Testis (tissue), 2 donors: ENCODE data around the gene PXDC1.
"Not testable (repeated sequence)": the region's sequence is repeated elsewhere in the genome, so short reads cannot be mapped to it uniquely, and the experiment has no call there.

Source experiments
- CTCF ChIP-seq, 3 experiments: fragments of 450-650 bp in 2 of 3; fragments of 200-600 bp in 1 of 3; sonication (generic) in 1 of 3; IDR thresholded peaks; one replicate each; pipeline ENCODE4 v1.5.1; 2016 to 2019; ENCODE audit warnings: antibody characterized with exemption in 3 of 3, mild to moderate bottlenecking in 2 of 3, moderate library complexity in 1 of 3
- POLR2A ChIP-seq: fragments of 450-650 bp; IDR thresholded peaks from one replicate; pipeline ENCODE4 v1.6.1; 2017; ENCODE audit warnings: antibody characterized with exemption, mild to moderate bottlenecking, moderate library complexity

DNA sequence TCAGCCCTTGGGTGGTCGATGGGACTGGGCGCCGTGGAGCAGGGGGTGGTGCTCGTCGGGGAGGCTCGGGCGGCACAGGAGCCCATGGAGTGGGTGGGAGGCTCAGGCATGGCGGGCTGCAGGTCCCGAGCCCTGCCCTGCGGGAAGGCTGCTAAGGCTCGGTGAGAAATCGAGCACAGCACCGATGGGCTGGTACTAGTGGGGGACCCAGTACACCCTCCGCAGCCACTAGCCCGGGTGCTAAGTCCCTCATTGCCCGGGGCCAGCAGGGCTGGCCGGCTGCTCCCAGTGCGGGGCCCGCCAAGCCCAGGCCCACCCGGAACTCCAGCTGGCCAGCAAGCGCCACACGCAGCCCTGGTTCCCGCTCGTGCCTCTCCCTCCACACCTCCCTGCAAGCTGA, 30.7 kb downstream of the PXDC1 start:
- TF ChIP-seq POLR2A; CTCF (IDR thresholded peaks at IDR 0.05): not testable (repeated sequence)
